Smooth muscle cell (in vitro differentiated cells): Measurements from ENCODE around the gene INPP4B. TPM values are rescaled to one million over a fixed set of nuclear protein-coding genes. Genes with fewer than 3 reads are reported as not detected.

Experiments used
- DNase-seq: peaks from one replicate; lab custom pipeline; 2025; ENCODE audit not compliant: unreplicated experiment; lab: John Stamatoyannopoulos, UW
- H2AFZ ChIP-seq: fragments of 200-600 bp; sonication (generic); 2 replicates; pipeline ENCODE4 v1.6.0; 2016; ENCODE audit warnings: antibody characterized with exemption, low read depth, mild to moderate bottlenecking
- H3F3A ChIP-seq: fragments of 200-600 bp; sonication (generic); 2 replicates; pipeline ENCODE4 v1.6.0; 2017; ENCODE audit warnings: antibody characterized with exemption, low read depth
- H3K27ac ChIP-seq: fragments of 200-600 bp; sonication (generic); 2 replicates; pipeline ENCODE4 v1.5.1; 2016; ENCODE audit warnings: low read depth, mild to moderate bottlenecking
- H3K27me3 ChIP-seq: fragments of 200-600 bp; sonication (generic); 2 replicates; pipeline ENCODE4 v1.6.1; 2016; ENCODE audit warnings: low read depth, mild to moderate bottlenecking
- H3K36me3 ChIP-seq: fragments of 200-600 bp; sonication (generic); 2 replicates; pipeline ENCODE4 v1.5.1; 2016; ENCODE audit warnings: low read depth
- H3K4me1 ChIP-seq: fragments of 200-600 bp; sonication (generic); 2 replicates; pipeline ENCODE4 v1.5.1; 2016; ENCODE audit warnings: low read depth
- H3K4me2 ChIP-seq: fragments of 200-600 bp; sonication (generic); 2 replicates; pipeline ENCODE4 v1.6.0; 2016; ENCODE audit warnings: mild to moderate bottlenecking
- H3K4me3 ChIP-seq: fragments of 200-600 bp; sonication (generic); 2 replicates; pipeline ENCODE4 v1.5.1; 2016; ENCODE audit warnings: mild to moderate bottlenecking
- H3K79me2 ChIP-seq: fragments of 200-600 bp; sonication (generic); 2 replicates; pipeline ENCODE4 v1.6.0; 2016; ENCODE audit warnings: low read depth, mild to moderate bottlenecking
- H3K9ac ChIP-seq: fragments of 200-600 bp; sonication (generic); 2 replicates; pipeline ENCODE4 v1.6.0; 2016; ENCODE audit warnings: low read depth
- H3K9me3 ChIP-seq: fragments of 200-600 bp; sonication (generic); replicated peaks from 2 replicates; pipeline ENCODE4 v1.5.1; 2016; ENCODE audit warnings: low read depth
- H4K20me1 ChIP-seq: fragments of 200-600 bp; sonication (generic); 2 replicates; pipeline ENCODE4 v1.6.0; 2016; ENCODE audit warnings: low read depth
- CTCF ChIP-seq: fragments of 200-600 bp; sonication (generic); IDR thresholded peaks from 2 replicates; pipeline ENCODE4 v1.5.1; 2017; ENCODE audit warnings: borderline replicate concordance, mild to moderate bottlenecking, antibody characterized with exemption; ENCODE audit not compliant: insufficient read depth, poor library complexity, severe bottlenecking
- WGBS: methylation state at CpG from one replicate; pipeline ENCODE4 v1.1.7; 2016; ENCODE audit warnings: low lambda C conversion rate; 5-methylcytosine and 5-hydroxymethylcytosine counted together
- polyA plus RNA-seq: library from polyadenylated mRNA; unstranded; fragments of >200 nt; fragmentation: Nextera tagmentation; extraction: Ambion mirVana; gene quantifications from 2 replicates; pipeline ENCODE4 v1.2.1, GENCODE V29; 2016
- total RNA-seq: library from RNA; depleted of rRNA; stranded (reverse); fragments of >200 nt; gene quantifications from 2 replicates; pipeline ENCODE4 v1.2.3, GENCODE V29; 2014

INPP4B gene
- total and polyA plus RNA-seq, 2 experiments from 2014 or later: 2.0 to 10.9 TPM

DNA sequence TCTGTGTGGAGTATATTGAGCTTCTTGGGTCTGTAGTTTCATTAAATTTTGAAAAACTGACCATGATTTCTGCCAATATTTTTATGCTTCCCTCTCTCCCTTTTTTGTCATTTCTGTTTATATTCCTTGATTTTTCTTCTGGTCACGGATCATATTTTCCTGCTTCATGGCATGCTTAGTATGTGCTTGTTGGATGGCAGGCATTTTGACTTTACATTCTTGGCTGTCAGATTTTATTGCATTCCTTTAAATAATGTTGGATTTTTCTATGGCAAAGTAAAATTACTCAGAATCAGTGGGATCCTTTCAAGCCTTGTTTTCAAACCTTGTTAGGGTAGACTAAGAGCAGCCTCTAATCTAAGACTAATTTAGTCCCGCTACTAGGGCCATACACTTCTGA lies 677.9 kb downstream of the INPP4B start:
- 93% methylated on average over 2 of the region's 2 CpGs for WGBS
- Histone ChIP-seq H3F3A (no peaks in the 10 kb centered on the region), H3K4me3 (no peak overlapping the region), H3K36me3 (no peaks in the 10 kb centered on the region), H3K4me2 (no peak overlapping the region), H3K79me2 (no peaks in the 10 kb centered on the region), H3K4me1 (no peaks in the 10 kb centered on the region), H3K27me3 (no peaks in the 10 kb centered on the region), H2AFZ (no peak overlapping the region), H3K9ac (no peak overlapping the region), H3K27ac (no peak overlapping the region), H3K9me3 (no peaks in the 10 kb centered on the region), H4K20me1 (no peaks in the 10 kb centered on the region)
- no peak for TF ChIP-seq CTCF
- no peak for DNase-seq

GRCh38 chr4:142164767-142165500 lies 681.2 kb downstream of the INPP4B start:
- no peaks in the 10 kb centered on the region for H3K36me3 ChIP-seq
- H3K4me1 ChIP-seq: no peaks in the 10 kb centered on the region
- no peak overlapping the region for H3K27ac ChIP-seq
- no peaks in the 10 kb centered on the region for H4K20me1 ChIP-seq
- H3K9ac ChIP-seq: no peak overlapping the region
- no peaks in the 10 kb centered on the region for H3K27me3 ChIP-seq
- no peak for TF ChIP-seq CTCF
- H2AFZ ChIP-seq: no peak overlapping the region
- no peaks in the 10 kb centered on the region for H3F3A ChIP-seq
- H3K4me3 ChIP-seq: no peak overlapping the region
- no peak for DNase-seq
- no peaks in the 10 kb centered on the region for H3K9me3 ChIP-seq
- H3K79me2 ChIP-seq: no peaks in the 10 kb centered on the region
- 86% methylated on average over 4 of the region's 4 CpGs for WGBS
- no peak overlapping the region for H3K4me2 ChIP-seq

DNA sequence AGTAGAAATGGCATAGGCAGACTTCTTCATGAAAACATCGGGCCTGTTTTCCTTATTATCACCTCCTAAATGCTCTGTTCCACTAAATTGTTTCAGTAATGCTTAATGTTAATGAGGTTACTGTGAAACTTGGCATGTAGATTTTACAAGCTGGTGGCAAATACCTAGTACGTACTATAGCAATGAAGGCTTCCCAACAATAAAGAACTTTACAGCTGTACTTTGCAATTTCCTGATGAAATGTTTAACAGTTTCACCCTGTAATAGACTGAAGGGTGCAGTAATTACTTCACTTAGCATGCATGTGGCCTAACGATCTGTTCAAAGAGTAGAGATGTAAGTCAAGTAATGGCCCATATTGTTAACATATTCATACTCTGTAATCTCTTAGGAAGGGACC lies 685.0 kb downstream of the INPP4B start:
- H3K4me2 ChIP-seq: no peak overlapping the region
- H3K36me3 ChIP-seq: no peaks in the 10 kb centered on the region
- no peaks in the 10 kb centered on the region for H3F3A ChIP-seq
- 77% methylated on average over 3 of the region's 3 CpGs for whole genome bisulfite sequencing
- no peaks in the 10 kb centered on the region for H3K27me3 ChIP-seq
- no peak for TF ChIP-seq CTCF
- H2AFZ ChIP-seq: no peak overlapping the region
- no peaks in the 10 kb centered on the region for H3K79me2 ChIP-seq
- H3K9me3 ChIP-seq: no peaks in the 10 kb centered on the region
- no peak overlapping the region for H3K9ac ChIP-seq
- H3K27ac ChIP-seq: no peak overlapping the region
- H4K20me1 ChIP-seq: no peaks in the 10 kb centered on the region
- DNase-seq: no peak
- no peaks in the 10 kb centered on the region for H3K4me1 ChIP-seq
- no peak overlapping the region for H3K4me3 ChIP-seq

DNA sequence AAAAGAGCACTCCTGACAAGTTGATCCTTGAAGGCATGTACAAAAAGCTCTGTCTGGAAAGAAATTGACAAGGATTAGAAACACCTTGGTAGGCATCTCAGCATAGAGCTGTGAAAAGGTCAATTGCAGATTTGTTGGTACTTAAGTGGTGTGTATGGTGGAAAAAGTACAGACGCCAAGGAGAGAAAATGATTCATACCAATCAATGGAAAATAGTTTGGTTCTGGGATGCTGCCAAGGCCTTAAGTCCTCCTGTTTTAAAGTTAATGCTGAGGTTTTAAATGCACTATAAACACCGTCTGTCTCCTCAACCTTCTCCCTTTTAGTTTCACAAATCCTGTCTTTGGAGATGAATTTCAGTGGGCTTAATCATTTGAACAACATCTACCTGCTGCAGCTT lies 685.6 kb downstream of the INPP4B start:
- no peak for TF ChIP-seq CTCF
- Histone ChIP-seq H3K27ac (no peak overlapping the region), H3K27me3 (no peaks in the 10 kb centered on the region), H3F3A (no peaks in the 10 kb centered on the region), H4K20me1 (no peaks in the 10 kb centered on the region), H3K36me3 (no peaks in the 10 kb centered on the region), H3K4me1 (no peaks in the 10 kb centered on the region), H3K4me3 (no peak overlapping the region), H3K4me2 (no peak overlapping the region), H3K9ac (no peak overlapping the region), H3K79me2 (no peaks in the 10 kb centered on the region), H2AFZ (no peak overlapping the region), H3K9me3 (no peaks in the 10 kb centered on the region)
- WGBS: 35% methylated on average over 2 of the region's 2 CpGs
- DNase-seq: no peak
